Measurements from ENCODE around the gene ADORA3.

ADORA3 gene

DNA sequence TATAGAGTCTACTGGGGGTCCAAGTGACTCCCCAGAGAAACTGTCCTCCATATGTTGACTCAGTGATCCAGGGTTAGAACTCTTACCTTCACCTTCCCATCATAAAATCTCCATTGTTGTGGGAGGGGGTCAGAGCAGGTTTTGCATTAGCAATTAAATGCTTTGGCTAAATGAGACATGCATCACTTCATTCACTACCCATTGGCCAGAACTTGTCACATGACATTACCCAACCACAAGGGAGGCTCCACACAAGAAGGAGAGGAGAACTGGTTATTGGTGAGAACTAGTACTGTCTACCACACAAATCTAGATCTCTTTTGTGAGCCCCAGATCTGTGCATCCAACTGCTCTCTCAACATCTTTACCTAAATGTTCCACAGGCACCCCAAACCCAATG, 33.9 kb downstream of the ADORA3 start:
- H3K9ac ChIP-seq (ENCODE audit: low read length), result no peak overlapping the region
- no peak overlapping the region for H3K4me3 ChIP-seq (ENCODE audit: low read length)
- TF ChIP-seq EZH2phosphoT487 (IDR thresholded peaks at IDR 0.05; ENCODE audit: low read depth), result no peak
- H3K4me2 ChIP-seq (ENCODE audit: low read length), result no peak overlapping the region
- H3K27me3 ChIP-seq (ENCODE audit: low read depth, low read length), result no peaks in the 10 kb centered on the region
- peaks cover 15% of the 10 kb centered on the region for H3K36me3 ChIP-seq (replicated peaks; ENCODE audit: low read depth, low read length)
- H3K4me1 ChIP-seq (ENCODE audit: low read length), result peaks cover 16% of the 10 kb centered on the region
- no peaks in the 10 kb centered on the region for H3K9me3 ChIP-seq (ENCODE audit: insufficient read depth, low read length)
- H3K79me2 ChIP-seq (ENCODE audit: low read length), result no peaks in the 10 kb centered on the region
- no peaks in the 10 kb centered on the region for H4K20me1 ChIP-seq (ENCODE audit: insufficient read depth, low read length)
- H2AFZ ChIP-seq (ENCODE audit: low read depth, low read length), result no peak overlapping the region
- H3K27ac ChIP-seq (ENCODE audit: low read length), result no peak overlapping the region

DNA sequence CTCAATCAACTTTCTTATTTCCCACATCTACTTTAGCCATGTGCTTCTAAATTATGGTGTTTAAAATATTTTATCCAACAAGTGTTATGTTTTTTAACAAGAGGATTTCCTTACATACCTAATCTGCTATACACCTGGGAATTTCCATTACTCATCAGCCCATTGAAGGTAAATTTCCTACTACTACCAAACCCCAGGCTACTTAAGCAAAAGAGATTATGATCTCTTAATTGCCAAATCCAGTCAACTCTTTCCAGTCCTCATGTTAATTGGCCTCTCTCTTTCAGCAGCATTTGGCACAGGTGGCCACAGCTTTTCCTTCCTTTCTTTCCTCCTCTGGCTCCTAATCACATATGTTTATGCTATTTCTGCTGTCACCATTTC, 34.7 kb downstream of the ADORA3 start:
- Histone ChIP-seq H3K4me3 (ENCODE audit: low read length) (no peak overlapping the region), H3K27ac (ENCODE audit: low read length) (no peak overlapping the region), H3K9ac (ENCODE audit: low read length) (no peak overlapping the region), H3K36me3 (replicated peaks; ENCODE audit: low read depth, low read length) (peaks cover 15% of the 10 kb centered on the region), H3K4me2 (ENCODE audit: low read length) (no peak overlapping the region), H3K4me1 (ENCODE audit: low read length) (peaks cover 16% of the 10 kb centered on the region), H2AFZ (ENCODE audit: low read depth, low read length) (no peak overlapping the region), H3K79me2 (ENCODE audit: low read length) (no peaks in the 10 kb centered on the region), H3K27me3 (ENCODE audit: low read depth, low read length) (no peaks in the 10 kb centered on the region), H3K9me3 (ENCODE audit: insufficient read depth, low read length) (no peaks in the 10 kb centered on the region), H4K20me1 (ENCODE audit: insufficient read depth, low read length) (no peaks in the 10 kb centered on the region)
- TF ChIP-seq, protein P1, sequence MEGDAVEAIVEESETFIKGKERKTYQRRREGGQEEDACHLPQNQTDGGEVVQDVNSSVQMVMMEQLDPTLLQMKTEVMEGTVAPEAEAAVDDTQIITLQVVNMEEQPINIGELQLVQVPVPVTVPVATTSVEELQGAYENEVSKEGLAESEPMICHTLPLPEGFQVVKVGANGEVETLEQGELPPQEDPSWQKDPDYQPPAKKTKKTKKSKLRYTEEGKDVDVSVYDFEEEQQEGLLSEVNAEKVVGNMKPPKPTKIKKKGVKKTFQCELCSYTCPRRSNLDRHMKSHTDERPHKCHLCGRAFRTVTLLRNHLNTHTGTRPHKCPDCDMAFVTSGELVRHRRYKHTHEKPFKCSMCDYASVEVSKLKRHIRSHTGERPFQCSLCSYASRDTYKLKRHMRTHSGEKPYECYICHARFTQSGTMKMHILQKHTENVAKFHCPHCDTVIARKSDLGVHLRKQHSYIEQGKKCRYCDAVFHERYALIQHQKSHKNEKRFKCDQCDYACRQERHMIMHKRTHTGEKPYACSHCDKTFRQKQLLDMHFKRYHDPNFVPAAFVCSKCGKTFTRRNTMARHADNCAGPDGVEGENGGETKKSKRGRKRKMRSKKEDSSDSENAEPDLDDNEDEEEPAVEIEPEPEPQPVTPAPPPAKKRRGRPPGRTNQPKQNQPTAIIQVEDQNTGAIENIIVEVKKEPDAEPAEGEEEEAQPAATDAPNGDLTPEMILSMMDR (IDR thresholded peaks at IDR 0.05; ENCODE audit: low read depth, low read length), result no peak
- TF ChIP-seq EZH2phosphoT487 (IDR thresholded peaks at IDR 0.05; ENCODE audit: low read depth), result no peak

- Histone ChIP-seq H2AFZ (ENCODE audit: low read depth, low read length) (no peak overlapping the region), H3K9me3 (ENCODE audit: insufficient read depth, low read length) (no peaks in the 10 kb centered on the region), H3K79me2 (ENCODE audit: low read length) (no peaks in the 10 kb centered on the region), H3K4me1 (ENCODE audit: low read length) (peaks cover 16% of the 10 kb centered on the region), H3K27me3 (ENCODE audit: low read depth, low read length) (no peaks in the 10 kb centered on the region), H4K20me1 (ENCODE audit: insufficient read depth, low read length) (no peaks in the 10 kb centered on the region), H3K36me3 (replicated peaks; ENCODE audit: low read depth, low read length) (peaks cover 15% of the 10 kb centered on the region), H3K9ac (ENCODE audit: low read length) (no peak overlapping the region), H3K27ac (ENCODE audit: low read length) (no peak overlapping the region), H3K4me2 (ENCODE audit: low read length) (no peak overlapping the region), H3K4me3 (ENCODE audit: low read length) (no peak overlapping the region)
- TF ChIP-seq, protein P1 (IDR thresholded peaks at IDR 0.05; ENCODE audit: low read depth, low read length), result no peak
- TF ChIP-seq EZH2phosphoT487 (IDR thresholded peaks at IDR 0.05; ENCODE audit: low read depth), result no peak
Observed at GRCh38 chr1:111467865-111468716, 35.3 kb downstream of the ADORA3 start.

DNA sequence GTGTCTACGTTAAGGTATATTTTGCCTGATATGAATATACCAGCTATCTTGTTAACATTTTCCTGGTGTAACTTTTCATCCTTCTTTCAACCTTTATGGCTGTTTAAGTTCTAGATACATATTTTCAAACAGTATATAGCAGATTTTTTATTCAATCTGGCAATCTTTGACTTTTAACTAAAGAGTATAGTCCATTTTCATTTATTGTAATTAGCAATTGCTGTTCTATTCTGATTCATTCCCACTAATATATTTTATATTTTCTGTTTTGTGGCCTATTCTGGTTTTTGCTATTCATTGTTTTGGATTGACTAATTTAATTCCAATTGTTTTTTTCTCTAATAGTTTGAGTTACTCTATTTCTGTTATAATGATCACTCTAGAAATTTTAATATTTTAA, 37.0 kb downstream of the ADORA3 start:
- no peaks in the 10 kb centered on the region for H3K27me3 ChIP-seq (ENCODE audit: low read depth, low read length)
- H3K36me3 ChIP-seq (replicated peaks; ENCODE audit: low read depth, low read length), result peaks cover 22% of the 10 kb centered on the region
- no peaks in the 10 kb centered on the region for H3K9me3 ChIP-seq (ENCODE audit: insufficient read depth, low read length)
- no peak overlapping the region for H3K27ac ChIP-seq (ENCODE audit: low read length)
- peaks cover 13% of the 10 kb centered on the region for H3K4me1 ChIP-seq (ENCODE audit: low read length)
- TF ChIP-seq, protein P1 (IDR thresholded peaks at IDR 0.05; ENCODE audit: low read depth, low read length), result no peak
- TF ChIP-seq EZH2phosphoT487 (IDR thresholded peaks at IDR 0.05; ENCODE audit: low read depth), result no peak
- H2AFZ ChIP-seq (ENCODE audit: low read depth, low read length), result no peak overlapping the region
- no peaks in the 10 kb centered on the region for H3K79me2 ChIP-seq (ENCODE audit: low read length)
- H3K4me2 ChIP-seq (ENCODE audit: low read length), result no peak overlapping the region
- H4K20me1 ChIP-seq (ENCODE audit: insufficient read depth, low read length), result no peaks in the 10 kb centered on the region
- no peak overlapping the region for H3K9ac ChIP-seq (ENCODE audit: low read length)
- H3K4me3 ChIP-seq (ENCODE audit: low read length), result no peak overlapping the region

Measured in OCI-LY3 (cell line).